ENCODE measurements around the gene IGHMBP2. TPM values are rescaled to one million over a fixed set of nuclear protein-coding genes. Genes with fewer than 3 reads are reported as not detected.

The IGHMBP2 gene
- total RNA-seq, 1 donor from 2014 or later, result 30.8 TPM

- H3K36me3 Mint-ChIP-seq (ENCODE audit: unreplicated experiment), result no peaks in the 10 kb centered on the region
- H3K4me1 Mint-ChIP-seq (ENCODE audit: low read depth, unreplicated experiment), result peaks cover 7% of the 10 kb centered on the region
- H3K27ac Mint-ChIP-seq (ENCODE audit: unreplicated experiment), result no peak overlapping the region
- no peak for DNase-seq
- peaks cover 1% of the 10 kb centered on the region for H3K9me3 Mint-ChIP-seq (ENCODE audit: unreplicated experiment)
- no peak for TF ChIP-seq CTCF (IDR thresholded peaks at IDR 0.05; ENCODE audit: partially characterized antibody, unreplicated experiment)
- H3K27me3 Mint-ChIP-seq (ENCODE audit: unreplicated experiment), result no peaks in the 10 kb centered on the region
- no peak overlapping the region for H3K4me3 Mint-ChIP-seq (ENCODE audit: unreplicated experiment)
These were observed 45.2 kb downstream of the IGHMBP2 start for GRCh38 chr11:68948935-68949334.

GRCh38 chr11:68950270-68950669 lies 46.6 kb downstream of the IGHMBP2 start:
- DNase-seq, result no peak
- H3K4me3 Mint-ChIP-seq (ENCODE audit: unreplicated experiment), result no peak overlapping the region
- H3K27ac Mint-ChIP-seq (ENCODE audit: unreplicated experiment), result no peak overlapping the region
- no peaks in the 10 kb centered on the region for H3K27me3 Mint-ChIP-seq (ENCODE audit: unreplicated experiment)
- TF ChIP-seq CTCF (IDR thresholded peaks at IDR 0.05; ENCODE audit: partially characterized antibody, unreplicated experiment), result peak; percentile 62
- H3K4me1 Mint-ChIP-seq (ENCODE audit: low read depth, unreplicated experiment), result peaks cover 9% of the 10 kb centered on the region
- no peaks in the 10 kb centered on the region for H3K36me3 Mint-ChIP-seq (ENCODE audit: unreplicated experiment)
- peaks cover 1% of the 10 kb centered on the region for H3K9me3 Mint-ChIP-seq (ENCODE audit: unreplicated experiment)

- H3K9me3 Mint-ChIP-seq (ENCODE audit: unreplicated experiment), result peaks cover 1% of the 10 kb centered on the region
- H3K4me1 Mint-ChIP-seq (ENCODE audit: low read depth, unreplicated experiment), result peaks cover 10% of the 10 kb centered on the region
- no peak for DNase-seq
- no peaks in the 10 kb centered on the region for H3K36me3 Mint-ChIP-seq (ENCODE audit: unreplicated experiment)
- H3K27me3 Mint-ChIP-seq (ENCODE audit: unreplicated experiment), result no peaks in the 10 kb centered on the region
- TF ChIP-seq CTCF (IDR thresholded peaks at IDR 0.05; ENCODE audit: partially characterized antibody, unreplicated experiment), result no peak
- H3K27ac Mint-ChIP-seq (ENCODE audit: unreplicated experiment), result no peak overlapping the region
- no peak overlapping the region for H3K4me3 Mint-ChIP-seq (ENCODE audit: unreplicated experiment)
These were observed 47.1 kb downstream of the IGHMBP2 start for GRCh38 chr11:68950762-68951161.

GRCh38 chr11:68954836-68955606 lies 51.3 kb downstream of the IGHMBP2 start:
- no peaks in the 10 kb centered on the region for H3K36me3 Mint-ChIP-seq (ENCODE audit: unreplicated experiment)
- no peak overlapping the region for H3K4me3 Mint-ChIP-seq (ENCODE audit: unreplicated experiment)
- H3K4me1 Mint-ChIP-seq (ENCODE audit: low read depth, unreplicated experiment), result peaks cover 7% of the 10 kb centered on the region
- H3K27ac Mint-ChIP-seq (ENCODE audit: unreplicated experiment), result no peak overlapping the region
- DNase-seq, result no peak
- peaks cover 3% of the 10 kb centered on the region for H3K9me3 Mint-ChIP-seq (ENCODE audit: unreplicated experiment)
- TF ChIP-seq CTCF (IDR thresholded peaks at IDR 0.05; ENCODE audit: partially characterized antibody, unreplicated experiment), result no peak
- no peaks in the 10 kb centered on the region for H3K27me3 Mint-ChIP-seq (ENCODE audit: unreplicated experiment)

- H3K9me3 Mint-ChIP-seq (ENCODE audit: unreplicated experiment), result peaks cover 6% of the 10 kb centered on the region
- H3K4me3 Mint-ChIP-seq (ENCODE audit: unreplicated experiment), result no peak overlapping the region
- peaks cover 10% of the 10 kb centered on the region for H3K4me1 Mint-ChIP-seq (ENCODE audit: low read depth, unreplicated experiment)
- TF ChIP-seq CTCF (IDR thresholded peaks at IDR 0.05; ENCODE audit: partially characterized antibody, unreplicated experiment), result no peak
- no peak overlapping the region for H3K27ac Mint-ChIP-seq (ENCODE audit: unreplicated experiment)
- no peak for DNase-seq
- H3K36me3 Mint-ChIP-seq (ENCODE audit: unreplicated experiment), result no peaks in the 10 kb centered on the region
- no peaks in the 10 kb centered on the region for H3K27me3 Mint-ChIP-seq (ENCODE audit: unreplicated experiment)
These were observed 51.9 kb downstream of the IGHMBP2 start for GRCh38 chr11:68955607-68955958.
